Astrocyte of the hippocampus (primary cell): ENCODE results near the gene CANX.
"Not testable (repeated sequence)": the region's sequence is repeated elsewhere in the genome, so short reads cannot be mapped to it uniquely, and the experiment has no call there.

ENCODE experiments used
- DNase-seq: peaks from one replicate; pipeline ENCODE4 v3.0.0; 2011; ENCODE audit warnings: low read depth, low spot score

The CANX gene

DNA sequence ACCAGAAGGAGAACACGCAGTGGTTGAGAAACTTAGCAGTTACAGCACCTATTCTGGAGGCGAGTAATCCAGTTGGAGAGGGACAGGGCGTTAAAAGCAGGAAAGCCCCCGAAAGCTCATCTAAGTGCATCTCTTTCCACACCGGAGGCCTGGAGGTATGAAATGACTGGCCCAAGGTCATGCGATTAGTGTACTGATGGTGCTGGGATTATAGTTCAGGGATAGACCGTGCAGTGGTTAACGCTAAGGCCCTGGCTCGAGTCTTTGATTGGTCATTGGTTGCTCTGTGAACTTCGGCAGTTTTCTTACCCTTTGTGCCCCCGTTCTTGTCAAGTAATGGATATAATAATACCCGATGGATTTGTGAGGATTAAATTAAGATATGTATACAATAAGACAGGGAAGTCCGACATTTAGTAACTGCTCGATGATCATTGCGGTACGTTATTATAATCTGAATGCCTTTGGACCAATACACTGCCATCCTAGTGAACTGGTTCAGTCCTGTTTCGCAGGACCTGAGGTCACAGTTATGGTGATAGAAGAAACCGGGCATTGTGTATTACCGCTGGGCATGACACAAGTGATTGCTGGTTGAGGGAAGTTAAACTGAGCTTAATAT, 960 bp downstream of the CANX start:
- DNase-seq: peak; percentile 51

DNA sequence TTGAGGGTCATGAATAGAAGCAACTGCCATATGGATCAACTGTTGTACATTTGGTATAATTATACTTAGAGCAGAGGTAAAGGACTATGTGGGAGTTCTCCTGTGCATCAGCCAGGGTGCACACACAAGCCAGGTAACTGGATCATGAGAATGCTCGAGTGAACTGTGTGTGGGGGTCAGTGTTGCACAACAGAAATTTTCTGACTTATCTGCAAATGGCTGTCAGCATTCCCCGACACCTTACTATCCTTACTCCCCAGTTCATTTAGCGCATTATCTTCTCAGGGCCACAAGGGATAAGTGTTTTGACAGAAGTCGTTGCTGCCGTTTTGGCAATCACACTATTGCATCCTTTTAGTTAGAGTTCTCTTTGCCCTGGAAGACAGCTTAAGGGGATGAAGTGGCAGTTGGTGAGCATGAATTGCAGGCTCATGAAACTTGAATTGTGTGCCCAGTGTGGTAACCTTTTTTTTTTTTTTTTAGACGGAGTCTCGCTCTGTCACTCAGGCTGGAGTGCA, 1.7 kb downstream of the CANX start:
- DNase-seq: peak; percentile 13

- no peak for DNase-seq
These were observed 17.5 kb downstream of the CANX start for GRCh38 chr5:179716286-179716685.

- DNase-seq: peak; percentile 36
These were observed 21.5 kb downstream of the CANX start for GRCh38 chr5:179720222-179720621.

DNA sequence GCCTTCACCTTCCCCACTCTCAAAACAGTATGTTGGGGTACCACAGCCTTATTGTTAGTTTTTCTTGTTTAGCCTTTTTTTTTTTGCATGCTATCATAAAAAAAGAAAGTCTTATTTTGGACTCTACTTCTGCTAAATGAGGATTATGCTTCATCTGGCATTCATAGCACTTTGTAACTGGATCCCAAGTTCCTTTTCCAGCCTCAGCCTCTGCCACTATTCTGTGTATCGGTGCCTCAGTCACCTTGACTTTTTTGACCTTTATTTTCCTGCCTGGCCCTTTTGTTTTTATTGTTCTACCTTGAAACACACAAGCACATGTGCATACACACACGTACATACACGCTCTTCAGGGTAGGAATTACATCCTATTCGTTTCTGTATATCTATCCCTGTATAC, 25.4 kb downstream of the CANX start:
- no peak for DNase-seq

DNA sequence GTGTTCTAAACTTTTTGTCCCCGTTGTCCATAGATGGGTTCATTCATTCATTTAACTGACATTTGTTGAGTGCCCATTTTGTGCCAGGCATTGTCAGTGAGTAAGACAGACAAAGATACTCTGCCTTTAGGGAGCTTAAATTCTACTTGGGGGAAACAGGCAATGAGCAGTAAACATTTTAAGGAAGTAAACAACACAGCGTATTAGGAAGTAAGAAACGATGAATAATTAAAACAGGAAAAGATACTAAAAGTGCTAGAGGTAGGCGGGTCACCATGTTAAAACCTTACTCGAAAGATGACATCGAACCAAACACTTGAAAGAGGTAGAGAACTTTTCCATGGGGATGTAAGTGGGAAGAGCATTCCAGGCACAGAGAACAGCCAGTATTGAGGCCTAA, 28.3 kb downstream of the CANX start:
- DNase-seq: no peak

GRCh38 chr5:179729303-179729702, 30.5 kb downstream of the CANX start:
- no peak for DNase-seq

DNA sequence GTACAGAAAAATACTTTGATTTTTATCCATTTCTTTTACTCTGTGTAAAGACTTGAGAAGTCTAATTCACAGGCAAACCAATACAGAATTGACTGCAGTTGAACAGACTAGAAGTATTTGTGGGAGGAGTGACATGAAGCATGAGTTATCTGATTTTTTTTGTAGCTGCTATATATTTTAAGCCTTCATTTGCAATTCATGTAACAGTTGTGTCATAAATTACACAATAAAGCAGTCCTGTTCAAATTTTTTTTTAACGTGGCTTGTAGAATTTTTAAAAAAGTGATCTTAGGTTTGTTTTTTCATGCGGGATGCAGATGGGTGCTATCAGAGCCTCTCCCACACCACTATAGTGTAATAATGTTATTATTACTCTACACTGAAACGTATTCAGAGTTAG, 31.0 kb downstream of the CANX start:
- no peak for DNase-seq

DNA sequence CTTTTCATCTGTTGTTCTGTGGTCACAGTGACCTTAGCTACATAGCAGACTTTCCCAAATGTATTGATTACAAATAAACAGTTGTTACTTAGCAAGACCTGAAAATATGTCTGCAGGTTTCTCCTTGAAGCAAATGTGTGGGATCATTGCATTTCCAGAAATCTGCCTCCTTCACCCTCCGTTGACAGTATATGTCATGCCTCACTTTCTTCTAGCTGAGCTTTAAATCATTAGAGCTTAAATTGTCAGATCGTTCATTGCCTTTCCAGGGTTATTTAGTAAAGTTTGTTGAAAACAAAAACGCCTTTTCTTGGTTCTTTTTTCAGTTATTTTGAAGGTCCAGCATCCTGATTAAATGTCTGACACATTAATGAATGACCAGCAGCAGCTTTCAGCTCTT, 31.6 kb downstream of the CANX start:
- no peak for DNase-seq

DNA sequence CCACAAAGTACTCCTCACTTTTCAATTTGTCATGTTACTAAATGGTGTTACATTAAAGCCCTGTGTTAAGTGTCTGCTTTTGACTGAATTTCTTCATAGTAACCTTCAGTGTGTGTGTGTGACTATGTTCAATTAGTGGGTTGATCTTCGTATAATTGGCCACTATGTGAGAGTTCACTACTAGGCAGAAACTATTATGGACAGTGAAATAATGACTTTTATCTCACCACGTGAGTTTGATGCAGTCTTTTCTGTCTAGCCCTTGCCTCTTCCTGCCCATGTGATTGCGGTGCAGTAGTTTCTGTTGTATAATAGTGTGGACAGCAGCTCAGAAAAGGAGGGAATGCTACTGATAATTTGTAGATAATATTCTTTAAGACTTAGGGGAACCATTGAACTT, 32.1 kb downstream of the CANX start:
- DNase-seq: no peak

- no peak for DNase-seq
These were observed 33.1 kb downstream of the CANX start for GRCh38 chr5:179731791-179732411.

GRCh38 chr5:179732412-179732917, 33.7 kb downstream of the CANX start, which contains the start of gene MAML1:
Gene MAML1 (plus strand): TSS chr5:179732822. CDS start chr5:179733113, 291 bp downstream.
- DNase-seq: peak; percentile 100

DNA sequence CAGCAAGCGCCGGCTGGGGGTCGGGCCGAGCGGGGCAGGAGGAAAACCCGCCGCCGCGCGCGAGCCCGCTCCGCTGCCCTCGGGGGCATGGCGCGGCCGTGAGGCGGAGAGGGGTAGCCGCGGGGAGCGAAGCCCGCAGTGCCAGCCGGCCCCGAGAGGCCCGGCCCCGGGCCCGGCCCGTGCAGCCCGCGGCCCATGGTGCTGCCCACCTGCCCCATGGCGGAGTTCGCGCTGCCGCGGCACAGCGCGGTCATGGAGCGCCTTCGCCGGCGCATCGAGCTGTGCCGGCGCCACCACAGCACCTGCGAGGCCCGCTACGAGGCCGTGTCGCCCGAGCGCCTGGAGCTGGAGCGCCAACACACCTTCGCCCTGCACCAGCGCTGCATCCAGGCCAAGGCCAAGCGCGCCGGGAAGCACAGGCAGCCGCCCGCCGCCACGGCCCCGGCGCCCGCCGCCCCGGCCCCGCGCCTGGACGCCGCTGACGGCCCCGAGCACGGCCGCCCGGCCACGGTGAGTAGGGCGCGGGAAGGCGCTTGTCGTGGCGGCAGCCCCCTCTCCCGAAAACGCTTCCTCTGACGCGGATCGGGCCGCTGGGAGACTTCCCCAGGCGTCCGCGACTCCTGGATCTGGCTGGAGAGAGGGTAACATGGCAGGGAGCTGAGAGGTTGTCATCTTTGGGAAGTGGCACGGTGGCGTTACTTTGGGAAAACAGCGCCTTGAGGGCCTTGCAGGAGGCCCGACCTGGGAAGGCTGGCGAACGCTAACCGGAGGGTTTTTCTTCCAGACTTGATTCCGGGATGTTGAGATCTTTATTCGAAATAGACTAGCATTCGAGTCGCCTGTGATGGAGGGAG, 34.4 kb downstream of the CANX start:
- peak; percentile 72 for DNase-seq

- DNase-seq: no peak
These were observed 35.0 kb downstream of the CANX start for GRCh38 chr5:179733772-179734126.

DNA sequence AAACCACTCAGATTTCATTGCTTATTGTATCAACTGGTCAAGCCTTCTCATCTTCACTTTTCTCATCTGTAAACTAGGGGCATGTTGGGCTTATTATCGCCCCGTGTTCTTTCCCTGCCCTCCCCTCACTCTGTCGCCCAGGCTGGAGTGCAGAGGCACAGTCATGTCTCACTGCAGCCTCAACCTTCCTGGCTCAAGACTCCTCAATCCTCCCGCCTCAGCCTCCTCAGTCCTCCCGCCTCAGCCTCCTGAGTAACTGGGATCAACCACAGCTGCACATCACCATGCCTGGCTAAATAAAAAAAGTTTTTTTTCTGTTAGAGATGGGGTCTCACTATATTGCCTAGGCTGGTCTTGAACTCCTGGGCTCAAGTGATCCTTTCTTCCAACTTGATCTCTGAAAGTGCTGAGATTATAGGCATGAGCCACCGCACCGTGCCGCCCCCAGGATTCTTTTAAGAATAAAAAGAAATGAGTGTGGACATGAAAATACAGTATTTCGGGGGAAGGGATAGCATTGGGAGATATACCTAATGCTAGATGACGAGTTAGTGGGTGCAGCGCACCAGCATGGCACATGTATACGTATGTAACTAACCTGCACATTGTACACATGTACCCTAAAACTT, 35.9 kb downstream of the CANX start:
- no peak for DNase-seq

DNA sequence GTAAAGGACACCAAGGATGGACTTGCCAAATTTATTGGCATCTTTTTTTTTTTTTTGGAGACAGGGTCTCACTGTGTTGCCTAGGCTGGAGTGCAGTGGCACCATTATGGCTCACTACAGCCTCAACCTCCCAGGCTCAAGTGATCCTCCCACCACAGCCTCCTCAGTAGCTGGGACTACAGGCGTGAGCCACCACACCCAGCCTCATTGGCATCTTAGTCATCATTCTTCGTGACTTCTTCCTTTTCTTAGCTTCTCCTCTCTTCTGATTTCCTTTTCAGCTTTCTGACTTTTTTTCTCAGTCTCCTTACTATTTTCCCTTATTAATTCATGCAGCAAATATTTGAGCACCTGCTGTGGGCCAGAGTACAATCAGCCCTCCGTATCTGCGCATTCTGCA, 40.0 kb downstream of the CANX start:
- DNase-seq: no peak

- DNase-seq: not testable (repeated sequence)
These were observed 45.3 kb downstream of the CANX start for GRCh38 chr5:179744106-179744505.

DNA sequence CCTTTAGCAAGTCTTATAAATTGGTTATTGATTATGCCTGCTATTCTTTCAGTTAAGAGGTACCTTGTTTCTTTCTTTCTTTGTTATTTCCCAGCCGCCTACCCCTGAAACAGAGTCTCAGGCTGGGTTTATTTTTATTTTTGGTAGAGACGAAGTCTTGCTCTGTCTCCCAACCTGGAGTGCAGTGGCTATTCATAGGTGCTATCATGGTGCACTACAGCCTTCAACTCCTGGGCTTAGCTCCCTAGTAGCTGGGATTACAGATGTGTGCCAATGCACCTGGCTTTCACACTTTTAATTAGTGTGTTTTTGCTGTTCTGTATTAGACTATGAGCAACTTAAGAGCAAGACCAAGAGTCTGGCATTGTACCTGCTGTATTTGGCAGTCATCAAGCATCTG, 48.1 kb downstream of the CANX start:
- no peak for DNase-seq

DNA sequence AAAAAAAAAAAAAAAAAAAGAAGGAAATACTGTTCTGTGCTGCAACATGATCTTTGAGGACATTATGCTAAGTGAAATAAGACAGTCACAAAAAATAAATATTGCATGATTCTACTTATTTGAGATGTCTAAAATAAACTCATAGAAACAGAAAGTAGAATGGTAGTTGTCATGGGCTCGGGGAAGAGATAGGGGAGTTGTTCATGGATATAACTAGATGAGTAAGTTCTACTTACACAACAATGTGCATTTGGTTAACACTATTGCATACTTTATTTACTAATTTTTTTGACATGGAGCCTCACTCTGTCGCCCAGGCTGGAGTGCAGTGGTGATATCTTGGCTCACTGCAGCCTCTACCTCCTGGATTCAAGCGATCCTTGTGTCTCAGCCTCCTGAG, 49.0 kb downstream of the CANX start:
- no peak for DNase-seq

DNA sequence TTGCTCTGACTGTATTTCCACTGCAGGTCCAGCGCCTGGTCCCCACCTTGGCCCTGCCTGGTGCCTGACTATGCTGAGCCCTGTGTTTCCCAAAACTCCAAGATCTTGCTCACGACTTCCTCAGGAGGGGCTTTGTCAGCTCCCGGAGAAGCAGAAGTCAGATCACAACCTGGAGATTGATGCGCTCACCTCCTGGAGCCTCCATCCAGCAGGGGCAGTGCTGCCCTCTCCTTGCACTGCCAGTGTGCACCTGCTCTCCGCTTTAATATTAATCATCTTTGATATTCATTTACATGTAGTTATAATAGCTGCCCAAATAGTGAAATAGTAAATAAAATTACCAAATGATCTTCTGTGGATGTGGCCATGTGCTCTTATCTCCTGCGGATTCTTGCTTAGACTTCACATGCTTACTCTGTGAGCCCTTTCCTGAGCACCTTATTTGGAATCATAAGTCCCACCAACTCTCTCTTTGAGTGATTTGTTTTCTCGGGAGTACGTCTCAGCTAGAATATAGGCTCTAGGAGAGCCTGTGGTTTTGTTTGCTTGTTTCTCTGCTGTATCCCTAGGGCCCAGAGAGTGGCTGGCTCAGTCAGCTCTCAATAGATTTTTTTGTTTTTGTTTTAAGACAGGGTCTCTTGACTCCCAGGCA, 51.2 kb downstream of the CANX start:
- DNase-seq: no peak

DNA sequence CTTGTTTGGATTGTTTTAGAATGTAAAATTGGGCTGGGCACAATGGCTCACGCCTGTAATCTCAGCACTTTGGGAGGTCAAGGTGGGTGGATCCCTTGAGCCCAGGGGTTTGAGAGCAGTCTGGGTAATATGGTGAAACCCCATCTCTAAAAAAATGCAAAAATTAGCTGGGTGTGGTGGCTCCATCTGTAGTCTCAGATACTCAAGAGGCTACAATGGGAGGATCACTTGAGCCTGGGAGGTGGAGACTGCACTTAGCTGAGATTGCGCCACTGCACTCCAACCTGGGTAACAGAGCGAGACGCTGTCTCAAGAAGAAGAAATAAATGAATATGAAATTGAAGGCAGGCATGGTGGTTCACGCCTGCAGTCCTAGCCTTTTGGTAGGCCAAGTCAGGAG, 55.2 kb downstream of the CANX start:
- DNase-seq: no peak
